ENCODE measurements around the gene RFT1.

- TF ChIP-seq CTCF (IDR thresholded peaks at IDR 0.05) (no peak), POLR2A (IDR thresholded peaks at IDR 0.05) (no peak)
These were observed 37.3 kb downstream of the RFT1 start for GRCh38 chr3:53092942-53093341.

Measured in esophagus squamous epithelium (tissue), 4 donors.